ENCODE results near the gene ARL3. TPM values are rescaled to one million over a fixed set of nuclear protein-coding genes. Genes with fewer than 3 reads are reported as not detected.

ARL3 gene
- total and polyA plus RNA-seq, 2 donors (not counting 1 experiment from before 2014, with no cell fraction given) = 10.6 to 22.9 TPM

DNA sequence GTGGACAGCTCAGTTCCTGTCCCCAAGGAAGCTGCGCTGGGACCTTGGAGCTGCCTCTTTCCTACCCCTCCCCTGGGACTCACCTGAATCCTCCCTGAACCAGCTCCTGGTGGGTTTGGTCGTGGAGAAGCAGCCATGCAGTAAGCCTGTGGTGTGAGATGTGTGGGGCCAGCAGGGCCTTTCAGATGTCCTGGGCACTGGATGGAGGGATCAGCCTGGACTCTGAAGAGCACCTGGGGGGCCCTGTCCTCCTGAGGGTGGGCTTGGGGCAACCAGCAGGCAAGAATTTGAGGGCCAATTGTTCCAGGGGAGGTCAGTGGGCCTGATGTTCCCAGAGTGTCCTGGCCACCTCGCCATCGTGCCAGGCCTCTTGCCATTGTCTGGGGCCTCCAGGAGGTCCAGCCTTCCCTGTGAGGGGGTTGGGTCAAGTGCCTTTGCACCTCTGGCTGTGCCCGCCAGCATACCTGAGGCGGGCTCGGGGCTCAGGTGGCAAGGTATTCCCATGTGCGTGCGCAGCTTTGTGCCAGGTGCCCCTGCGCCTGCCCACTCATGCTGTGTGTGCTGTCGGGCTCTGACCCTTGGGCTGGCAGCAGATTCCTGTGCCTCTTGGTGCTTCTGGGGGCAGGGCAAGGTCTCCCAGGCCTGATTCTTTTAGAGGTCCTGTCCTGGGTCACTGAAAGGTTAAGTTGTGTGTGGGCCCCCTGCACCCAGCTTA is 62.6 kb downstream of the ARL3 start:
- Histone ChIP-seq H3K9me3 (ENCODE audit: control insufficient read depth, insufficient read depth, low read depth, low read length) (no peaks in the 10 kb centered on the region), H3K4me1 (ENCODE audit: control insufficient read depth, extremely low read depth, insufficient read depth, low read length) (peaks cover 32% of the 10 kb centered on the region), H3K27ac (ENCODE audit: insufficient read depth, low read length) (no peak overlapping the region), H3K4me2 (ENCODE audit: extremely low read depth, insufficient read depth, low read length) (no peak overlapping the region), H3K9ac (ENCODE audit: insufficient read depth, low read length) (no peak overlapping the region), H2AFZ (ENCODE audit: low read length) (no peak overlapping the region), H3K79me2 (ENCODE audit: control insufficient read depth, insufficient read depth, low read length) (peaks cover 86% of the 10 kb centered on the region), H3K4me3 (replicated peaks in 1 of 4; ENCODE audit: control extremely low read depth in 1 of 4, insufficient read depth in 1 of 4, low read depth in 3 of 4, low read length in 4 of 4) (no peak overlapping the region), H4K20me1 (ENCODE audit: control insufficient read depth, extremely low read depth, insufficient read depth, low read length) (peaks cover 2% of the 10 kb centered on the region), H3K36me3 (ENCODE audit: control insufficient read depth, insufficient read depth, low read length) (peaks cover 21% of the 10 kb centered on the region), H3K27me3 (ENCODE audit: control insufficient read depth, insufficient read depth, low read length) (no peaks in the 10 kb centered on the region)
- TF ChIP-seq, protein P1, sequence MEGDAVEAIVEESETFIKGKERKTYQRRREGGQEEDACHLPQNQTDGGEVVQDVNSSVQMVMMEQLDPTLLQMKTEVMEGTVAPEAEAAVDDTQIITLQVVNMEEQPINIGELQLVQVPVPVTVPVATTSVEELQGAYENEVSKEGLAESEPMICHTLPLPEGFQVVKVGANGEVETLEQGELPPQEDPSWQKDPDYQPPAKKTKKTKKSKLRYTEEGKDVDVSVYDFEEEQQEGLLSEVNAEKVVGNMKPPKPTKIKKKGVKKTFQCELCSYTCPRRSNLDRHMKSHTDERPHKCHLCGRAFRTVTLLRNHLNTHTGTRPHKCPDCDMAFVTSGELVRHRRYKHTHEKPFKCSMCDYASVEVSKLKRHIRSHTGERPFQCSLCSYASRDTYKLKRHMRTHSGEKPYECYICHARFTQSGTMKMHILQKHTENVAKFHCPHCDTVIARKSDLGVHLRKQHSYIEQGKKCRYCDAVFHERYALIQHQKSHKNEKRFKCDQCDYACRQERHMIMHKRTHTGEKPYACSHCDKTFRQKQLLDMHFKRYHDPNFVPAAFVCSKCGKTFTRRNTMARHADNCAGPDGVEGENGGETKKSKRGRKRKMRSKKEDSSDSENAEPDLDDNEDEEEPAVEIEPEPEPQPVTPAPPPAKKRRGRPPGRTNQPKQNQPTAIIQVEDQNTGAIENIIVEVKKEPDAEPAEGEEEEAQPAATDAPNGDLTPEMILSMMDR (conservative IDR thresholded peaks at IDR 0.05 in 1 of 2, IDR thresholded peaks at IDR 0.05 in 1 of 2; ENCODE audit: low read depth in 1 of 2, low read length in 2 of 2) = no peak
- no peak for TF ChIP-seq EZH2 (IDR thresholded peaks at IDR 0.05; ENCODE audit: low read length, missing control alignments)
- DNase-seq (ENCODE audit: low read depth in 2 of 2) = no peak

GRCh38 chr10:102650655-102651454 is 63.3 kb downstream of the ARL3 start:
- Histone ChIP-seq H3K27me3 (ENCODE audit: control insufficient read depth, insufficient read depth, low read length) (no peaks in the 10 kb centered on the region), H3K27ac (ENCODE audit: insufficient read depth, low read length) (no peak overlapping the region), H3K9ac (ENCODE audit: insufficient read depth, low read length) (no peak overlapping the region), H3K79me2 (ENCODE audit: control insufficient read depth, insufficient read depth, low read length) (peaks cover 89% of the 10 kb centered on the region), H3K9me3 (ENCODE audit: control insufficient read depth, insufficient read depth, low read depth, low read length) (no peaks in the 10 kb centered on the region), H3K36me3 (ENCODE audit: control insufficient read depth, insufficient read depth, low read length) (peaks cover 16% of the 10 kb centered on the region), H3K4me1 (ENCODE audit: control insufficient read depth, extremely low read depth, insufficient read depth, low read length) (peaks cover 32% of the 10 kb centered on the region), H3K4me3 (replicated peaks in 1 of 4; ENCODE audit: control extremely low read depth in 1 of 4, insufficient read depth in 1 of 4, low read depth in 3 of 4, low read length in 4 of 4) (peak overlapping the region in 1 of 4 experiments; percentile 81), H2AFZ (ENCODE audit: low read length) (no peak overlapping the region), H3K4me2 (ENCODE audit: extremely low read depth, insufficient read depth, low read length) (no peak overlapping the region), H4K20me1 (ENCODE audit: control insufficient read depth, extremely low read depth, insufficient read depth, low read length) (peaks cover 2% of the 10 kb centered on the region)
- DNase-seq (ENCODE audit: low read depth in 2 of 2) = no peak
- TF ChIP-seq, protein P1 (conservative IDR thresholded peaks at IDR 0.05 in 1 of 2, IDR thresholded peaks at IDR 0.05 in 1 of 2; ENCODE audit: low read depth in 1 of 2, low read length in 2 of 2) = no peak
- TF ChIP-seq EZH2 (IDR thresholded peaks at IDR 0.05; ENCODE audit: low read length, missing control alignments) = no peak
